NCI-H1048 (cell line): ENCODE results near the gene KANSL1L.
"Not testable (repeated sequence)": the region's sequence is repeated elsewhere in the genome, so short reads cannot be mapped to it uniquely, and the experiment has no call there.

ENCODE experiments used
- DNase-seq: peaks from one replicate; lab custom pipeline; 2025; lab: John Stamatoyannopoulos, UW

KANSL1L gene, protein sequence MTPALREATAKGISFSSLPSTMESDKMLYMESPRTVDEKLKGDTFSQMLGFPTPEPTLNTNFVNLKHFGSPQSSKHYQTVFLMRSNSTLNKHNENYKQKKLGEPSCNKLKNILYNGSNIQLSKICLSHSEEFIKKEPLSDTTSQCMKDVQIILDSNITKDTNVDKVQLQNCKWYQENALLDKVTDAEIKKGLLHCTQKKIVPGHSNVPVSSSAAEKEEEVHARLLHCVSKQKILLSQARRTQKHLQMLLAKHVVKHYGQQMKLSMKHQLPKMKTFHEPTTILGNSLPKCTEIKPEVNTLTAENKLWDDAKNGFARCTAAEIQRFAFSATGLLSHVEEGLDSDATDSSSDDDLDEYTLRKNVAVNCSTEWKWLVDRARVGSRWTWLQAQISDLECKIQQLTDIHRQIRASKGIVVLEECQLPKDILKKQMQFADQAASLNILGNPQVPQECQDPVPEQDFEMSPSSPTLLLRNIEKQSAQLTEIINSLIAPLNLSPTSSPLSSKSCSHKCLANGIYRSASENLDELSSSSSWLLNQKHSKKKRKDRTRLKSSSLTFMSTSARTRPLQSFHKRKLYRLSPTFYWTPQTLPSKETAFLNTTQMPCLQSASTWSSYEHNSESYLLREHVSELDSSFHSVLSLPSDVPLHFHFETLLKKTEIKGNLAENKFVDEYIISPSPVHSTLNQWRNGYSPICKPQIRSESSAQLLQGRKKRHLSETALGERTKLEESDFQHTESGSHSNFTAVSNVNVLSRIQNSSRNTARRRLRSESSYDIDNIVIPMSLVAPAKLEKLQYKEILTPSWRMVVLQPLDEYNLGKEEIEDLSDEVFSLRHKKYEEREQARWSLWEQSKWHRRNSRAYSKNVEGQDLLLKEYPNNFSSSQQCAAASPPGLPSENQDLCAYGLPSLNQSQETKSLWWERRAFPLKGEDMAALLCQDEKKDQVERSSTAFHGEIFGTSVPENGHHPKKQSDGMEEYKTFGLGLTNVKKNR

DNA sequence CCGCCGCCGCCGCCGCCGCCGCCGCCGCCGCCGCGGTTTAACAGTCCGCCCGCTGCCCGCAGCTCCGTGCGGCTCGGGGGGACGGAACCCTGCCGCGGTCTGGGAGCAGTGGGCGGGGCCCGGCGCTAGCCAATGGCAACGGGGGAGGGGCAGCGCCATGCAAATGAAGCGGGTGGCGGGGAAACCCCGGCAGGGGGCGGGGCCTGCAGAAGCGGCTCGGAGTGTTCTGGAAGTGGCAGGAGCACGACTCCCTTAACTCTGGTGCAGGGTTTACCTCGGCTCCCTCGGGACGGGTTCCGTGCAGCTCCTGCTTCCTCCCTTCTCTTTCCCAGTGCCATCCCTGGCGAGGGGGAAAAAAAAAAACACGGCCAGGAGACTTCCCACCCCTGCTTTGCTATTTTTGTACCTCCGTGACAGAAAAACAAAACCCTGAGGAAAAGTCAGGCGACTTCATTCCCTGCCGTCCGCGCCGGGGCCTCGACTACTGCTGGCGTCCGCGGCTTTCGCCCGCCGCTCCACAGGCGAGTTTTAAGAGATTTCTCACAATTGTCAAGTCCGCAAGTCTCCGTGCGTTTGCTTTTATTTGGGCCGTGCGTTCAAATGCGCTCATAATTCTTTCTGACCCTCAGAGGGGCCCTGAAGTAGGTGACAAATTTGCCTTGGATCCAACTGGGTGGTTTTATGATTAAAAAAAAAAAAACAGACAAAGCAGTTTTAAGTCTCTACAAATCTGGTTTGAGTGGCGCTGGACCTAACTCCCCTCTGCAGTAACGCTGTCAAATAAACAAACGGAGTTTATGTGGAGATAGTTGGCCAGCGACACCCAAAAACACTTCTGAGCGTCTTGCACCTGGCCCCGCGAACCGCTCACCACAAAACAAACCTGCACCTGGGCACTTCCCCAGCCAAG lies at the start of gene KANSL1L:
Gene KANSL1L, minus strand, starts transcription at position 101 of the 910 bp plus-strand sequence. CDS start 16,827 bp downstream, outside the sequence.
- peak; percentile 89 for DNase-seq

DNA sequence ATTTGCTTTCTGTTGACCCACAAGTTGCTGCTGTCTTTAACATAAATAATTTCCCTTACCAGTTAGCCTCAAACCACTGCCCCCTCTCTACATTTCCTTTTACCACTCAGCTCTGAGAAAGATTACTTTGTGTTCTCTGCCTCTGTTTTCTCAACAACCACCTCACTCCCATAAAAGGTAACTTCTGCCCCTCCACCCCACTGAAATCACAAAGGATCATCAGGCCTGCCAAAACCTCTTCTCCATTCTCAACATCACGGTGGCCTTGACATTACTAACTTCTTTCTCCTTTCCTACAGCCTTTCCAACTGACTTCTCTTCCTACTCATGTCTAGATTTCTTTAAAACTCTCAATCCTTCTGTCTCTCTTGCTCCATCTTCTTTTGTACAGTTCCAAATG lies 43.9 kb upstream of the KANSL1L start:
- DNase-seq: no peak

DNA sequence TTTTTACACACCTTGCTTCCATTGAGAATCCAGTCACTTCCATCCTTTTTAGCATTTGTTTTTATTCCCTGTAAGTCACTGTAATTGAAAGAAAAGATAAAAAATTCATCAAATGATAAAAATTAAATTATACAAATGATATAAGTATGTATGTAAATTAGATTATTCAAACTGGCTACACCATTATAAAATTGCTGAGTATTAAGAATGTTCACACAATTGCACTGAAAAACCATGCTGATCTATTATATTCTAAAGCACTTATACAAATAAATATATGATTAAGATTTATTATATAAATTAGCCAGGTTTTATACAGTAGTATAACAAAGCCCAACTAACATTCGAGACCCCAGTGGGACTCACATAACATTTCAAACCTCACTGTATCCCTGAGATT lies 39.0 kb upstream of the KANSL1L start:
- DNase-seq: no peak

DNA sequence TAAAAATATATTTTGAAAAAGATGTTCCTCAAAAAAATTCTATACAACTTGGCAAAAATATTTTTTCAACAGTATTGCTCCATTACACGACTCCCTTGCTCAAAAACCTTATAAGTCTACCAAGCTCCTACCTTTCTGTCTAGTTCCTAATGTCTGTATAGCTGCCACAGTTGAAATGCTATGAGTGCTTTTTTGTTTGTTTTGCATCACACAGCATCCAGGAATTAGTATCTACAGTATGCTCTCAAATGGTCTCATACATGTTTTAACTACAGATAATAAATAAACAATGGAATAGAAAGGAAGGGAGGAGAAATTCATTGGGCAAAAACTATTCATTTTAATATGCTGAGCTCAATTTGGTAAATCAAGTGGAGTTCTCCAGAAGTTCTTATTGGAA lies 36.7 kb upstream of the KANSL1L start:
- no peak for DNase-seq

DNA sequence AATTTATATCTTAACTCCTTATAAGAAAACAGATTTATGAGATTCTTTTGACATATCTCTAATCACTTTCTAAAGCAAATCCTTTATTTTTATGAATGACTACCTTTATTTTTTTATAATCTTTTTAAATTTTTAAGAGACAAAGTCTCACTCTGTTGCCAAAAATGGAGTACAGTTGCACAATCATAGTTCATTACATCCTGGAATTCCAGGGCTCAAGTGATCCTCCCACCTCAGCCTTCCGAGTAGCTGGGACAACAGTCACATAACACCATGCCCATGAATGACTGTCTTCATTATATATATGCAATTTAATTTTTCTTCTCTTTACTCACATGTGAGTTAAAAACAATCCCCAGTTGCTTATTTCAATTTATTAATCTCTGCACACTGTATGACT lies 32.3 kb upstream of the KANSL1L start:
- no peak for DNase-seq

DNA sequence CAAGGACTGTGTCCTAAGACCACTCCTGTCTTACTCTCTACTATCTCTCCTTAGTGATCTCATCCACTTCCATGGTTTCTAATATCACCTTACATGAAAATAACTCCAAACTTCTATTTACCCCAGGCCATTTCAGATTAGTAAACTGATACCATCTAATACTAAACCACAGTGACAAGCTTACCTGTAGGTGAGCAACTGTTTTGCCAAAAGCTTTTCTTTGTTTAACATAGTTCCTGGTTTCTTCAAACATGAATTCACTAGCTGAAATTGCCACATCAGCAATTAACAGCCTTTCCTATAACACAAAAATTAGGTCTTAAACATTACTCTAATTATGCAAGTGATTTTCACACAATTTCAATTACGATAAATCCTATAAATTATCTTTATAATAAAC lies 31.9 kb upstream of the KANSL1L start:
- DNase-seq: no peak

DNA sequence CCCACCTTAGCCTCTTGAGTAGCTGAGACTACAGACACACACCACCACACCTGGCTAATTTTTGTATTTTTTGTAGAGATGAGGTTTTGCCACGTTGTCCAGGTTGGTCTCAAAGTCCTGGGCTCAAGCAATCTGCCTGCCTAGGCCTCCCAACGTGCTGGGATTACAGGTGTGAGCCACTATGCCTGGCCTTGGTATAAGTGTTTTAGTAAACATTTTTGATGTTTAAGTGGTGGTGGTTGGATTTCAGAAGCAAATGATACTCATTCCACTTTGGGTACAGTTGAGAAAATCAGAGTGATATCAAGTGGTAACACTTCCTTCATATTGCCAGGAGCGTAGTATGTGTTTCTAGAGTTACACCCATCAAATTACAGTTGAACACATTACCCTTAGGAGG lies 28.6 kb upstream of the KANSL1L start:
- no peak for DNase-seq

DNA sequence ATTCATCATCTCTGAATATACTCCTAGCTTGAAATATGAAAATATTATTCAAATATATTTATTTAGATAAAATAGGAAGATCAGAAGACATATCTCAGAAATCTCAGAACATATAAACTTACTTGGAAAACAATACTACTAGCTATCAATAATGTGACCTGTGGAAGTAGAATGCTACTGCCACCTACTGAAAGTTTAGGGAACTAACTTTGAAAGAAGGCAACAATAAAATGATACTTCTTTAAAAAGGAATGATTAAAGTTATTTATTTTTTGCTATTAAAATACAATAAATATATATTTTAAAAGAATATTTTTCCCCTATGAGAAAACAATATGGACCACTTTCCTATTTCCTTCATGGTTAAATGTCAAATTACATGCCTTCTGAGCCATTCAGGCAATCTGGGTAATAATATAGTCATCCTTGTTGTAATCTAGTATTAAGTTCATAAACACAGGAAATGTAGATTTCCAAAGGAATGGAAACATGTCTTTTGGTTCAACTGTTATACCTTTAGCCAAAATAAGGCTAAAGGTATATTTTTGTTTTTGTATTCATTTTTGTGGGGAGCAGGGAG lies 28.1 kb upstream of the KANSL1L start:
- DNase-seq: no peak

DNA sequence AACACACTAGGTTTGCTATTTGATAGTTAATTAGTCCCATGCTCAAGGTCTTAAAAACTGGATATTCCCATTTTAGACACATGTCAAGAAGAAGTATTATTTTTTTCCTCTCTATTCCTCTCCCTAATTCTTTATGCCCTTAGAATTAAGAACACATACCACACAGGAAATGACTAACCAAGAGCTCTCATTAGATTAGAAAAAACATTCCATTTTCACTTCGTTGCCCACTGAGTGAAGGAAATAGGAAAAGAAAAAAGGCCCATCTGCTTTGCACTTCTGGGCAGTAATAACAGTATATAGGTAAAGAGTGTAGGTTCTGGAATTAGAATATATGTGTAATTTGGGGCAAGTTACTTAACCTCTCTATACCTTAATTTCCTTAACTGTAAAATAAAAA lies 27.1 kb upstream of the KANSL1L start:
- DNase-seq: no peak

DNA sequence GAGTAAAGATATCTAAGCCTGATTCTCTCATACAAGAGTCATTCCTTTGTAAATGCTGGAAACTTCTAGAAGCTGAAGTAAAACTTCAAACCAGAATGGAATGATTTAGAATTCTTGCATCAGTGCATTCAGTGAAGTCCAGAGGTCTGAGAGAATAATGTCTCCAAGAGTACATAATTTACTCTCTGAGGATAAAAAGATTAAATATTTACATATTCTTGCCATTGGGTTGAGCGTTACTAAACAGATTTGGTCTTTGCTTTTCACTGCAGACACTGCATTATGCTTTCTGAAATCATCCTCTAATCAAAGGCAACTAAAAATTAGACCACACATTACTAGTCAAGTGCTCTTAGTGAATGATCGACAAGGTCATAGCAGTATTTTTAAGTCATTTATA lies 26.5 kb upstream of the KANSL1L start:
- DNase-seq: no peak

DNA sequence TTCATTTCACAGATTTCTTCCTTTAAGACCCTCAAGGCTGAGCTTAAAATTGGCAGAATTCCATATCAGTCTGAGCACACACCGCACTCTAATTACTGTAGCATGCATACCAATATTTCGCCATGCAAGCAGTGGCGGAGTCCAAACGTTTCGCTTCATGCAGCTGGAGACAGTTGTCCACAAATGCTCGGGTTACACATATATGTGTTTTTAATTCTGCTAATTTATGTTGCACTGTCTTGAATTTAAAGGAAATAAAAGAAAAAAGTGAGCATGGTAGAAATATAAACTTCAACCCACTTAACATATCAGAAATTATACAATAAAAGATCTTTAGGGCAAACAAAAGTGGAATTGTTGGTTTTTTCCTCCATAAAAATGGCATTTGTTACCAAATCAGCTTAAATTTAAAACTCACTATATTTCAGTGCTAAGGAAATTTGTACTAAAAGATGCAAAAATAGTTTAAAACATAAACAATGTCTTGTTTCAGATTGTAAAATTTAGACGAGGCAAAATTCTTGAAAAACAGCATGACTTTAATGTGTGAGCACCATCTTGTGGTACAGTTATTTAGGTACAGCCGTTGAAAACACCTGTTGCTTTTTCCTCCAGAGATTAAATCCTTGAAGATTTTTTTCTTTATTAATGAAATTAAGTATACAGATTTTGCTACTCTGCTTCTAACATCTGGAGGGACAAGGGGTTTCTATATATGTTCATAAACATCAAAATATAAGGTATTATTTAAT lies 24.1 kb upstream of the KANSL1L start:
- DNase-seq: no peak

DNA sequence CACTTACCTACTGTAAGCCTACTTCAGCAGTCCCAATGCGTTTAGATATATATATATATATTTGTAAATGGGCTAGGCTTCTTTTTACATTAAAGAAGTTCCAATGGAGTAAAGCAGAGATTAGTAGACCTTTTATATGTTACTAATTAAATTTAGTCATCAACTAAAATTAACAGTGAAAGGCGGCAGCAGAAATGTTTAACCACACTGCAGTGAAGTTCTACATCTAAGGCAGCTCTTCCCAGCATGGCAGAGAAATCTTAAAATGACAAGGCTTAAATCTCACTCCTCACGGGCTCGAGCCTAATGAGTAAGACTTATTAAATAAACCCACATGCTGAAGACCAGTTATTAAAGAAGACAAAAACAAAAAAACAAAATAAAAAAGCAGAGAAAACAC lies 19.1 kb upstream of the KANSL1L start:
- DNase-seq: no peak

DNA sequence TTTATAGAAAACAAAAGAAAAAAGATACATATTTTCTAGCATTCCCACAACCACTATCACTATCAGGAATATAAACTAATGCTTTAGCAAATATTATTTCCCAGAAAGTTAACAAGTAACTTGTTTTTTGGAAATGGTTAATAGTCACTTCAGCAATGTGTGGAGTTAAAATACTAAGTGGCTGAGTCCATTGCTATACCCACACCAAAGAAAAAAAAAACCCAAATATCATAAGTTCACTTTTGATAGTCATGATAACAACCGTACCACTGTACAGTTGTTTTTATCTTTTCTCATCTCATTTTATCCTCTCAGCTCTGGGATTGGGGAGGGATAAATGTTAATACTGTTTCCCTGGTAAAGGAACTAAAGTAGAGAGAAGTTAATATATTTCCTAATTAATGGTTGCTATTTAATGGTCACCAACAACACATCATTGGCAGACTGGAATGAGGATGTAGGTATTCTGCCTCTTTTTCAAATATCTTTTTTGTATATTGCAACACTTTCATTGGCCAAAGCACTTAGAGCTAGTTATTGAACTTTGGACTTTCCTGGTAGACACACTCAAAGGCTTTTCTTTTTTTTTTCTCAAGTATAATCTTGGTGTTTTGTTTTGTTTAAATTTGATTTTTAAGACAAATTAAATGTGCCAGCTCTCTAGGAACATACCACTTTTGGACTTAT lies 18.4 kb upstream of the KANSL1L start:
- no peak for DNase-seq

DNA sequence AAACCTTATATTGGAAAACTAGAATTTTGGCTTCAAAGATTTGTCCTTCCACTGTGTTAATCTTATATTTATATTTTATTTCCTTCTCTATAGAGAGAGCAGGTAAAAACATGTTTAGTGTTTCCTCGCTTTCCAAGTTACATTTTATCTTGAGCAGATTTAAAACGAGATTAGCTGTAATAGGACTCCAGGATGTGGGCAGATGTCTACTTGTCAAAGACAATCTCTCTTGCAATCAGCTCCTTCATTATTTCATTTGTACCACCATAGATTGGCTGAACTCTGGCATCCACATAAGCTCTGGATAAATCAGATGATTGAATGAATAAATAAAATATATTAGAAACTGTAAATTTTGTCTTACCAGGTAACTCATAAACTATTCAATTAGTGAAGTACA lies 17.5 kb upstream of the KANSL1L start:
- no peak for DNase-seq

DNA sequence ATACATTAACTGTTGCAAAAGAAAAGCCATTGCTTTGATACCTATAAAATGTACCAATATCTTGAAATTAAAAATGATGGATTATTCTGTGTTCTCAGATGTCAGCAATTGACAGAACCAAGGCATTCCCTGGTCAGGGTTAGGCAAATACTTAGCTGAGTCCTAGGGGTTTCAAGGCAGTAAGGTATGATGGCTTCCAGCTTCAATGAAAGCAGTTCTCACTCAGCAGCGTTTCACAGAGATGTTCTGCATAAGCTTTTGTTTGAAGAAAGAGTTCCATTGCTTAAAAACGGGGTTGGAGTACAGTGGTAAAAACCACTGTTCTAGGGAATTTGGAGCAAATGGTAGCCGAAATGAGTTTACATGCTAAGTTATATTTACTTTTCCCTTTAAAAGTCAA lies 17.0 kb upstream of the KANSL1L start:
- no peak for DNase-seq

DNA sequence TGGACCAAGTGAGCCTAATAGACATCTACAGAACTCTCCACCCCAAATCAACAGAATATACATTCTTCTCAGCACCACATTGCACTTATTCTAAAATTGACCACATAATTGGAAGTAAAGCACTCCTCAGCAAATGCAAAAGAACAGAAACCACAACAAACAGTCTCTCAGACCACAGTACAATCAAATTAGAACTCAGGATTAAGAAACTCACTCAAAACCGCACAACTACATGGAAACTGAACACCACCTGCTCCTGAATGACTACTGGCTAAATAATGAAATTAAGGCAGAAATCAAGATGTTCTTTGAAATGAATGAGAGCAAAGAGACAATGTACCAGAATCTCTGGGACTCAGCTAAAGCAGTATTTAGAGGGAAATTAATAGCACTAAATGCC lies 12.7 kb upstream of the KANSL1L start:
- not testable (repeated sequence) for DNase-seq

DNA sequence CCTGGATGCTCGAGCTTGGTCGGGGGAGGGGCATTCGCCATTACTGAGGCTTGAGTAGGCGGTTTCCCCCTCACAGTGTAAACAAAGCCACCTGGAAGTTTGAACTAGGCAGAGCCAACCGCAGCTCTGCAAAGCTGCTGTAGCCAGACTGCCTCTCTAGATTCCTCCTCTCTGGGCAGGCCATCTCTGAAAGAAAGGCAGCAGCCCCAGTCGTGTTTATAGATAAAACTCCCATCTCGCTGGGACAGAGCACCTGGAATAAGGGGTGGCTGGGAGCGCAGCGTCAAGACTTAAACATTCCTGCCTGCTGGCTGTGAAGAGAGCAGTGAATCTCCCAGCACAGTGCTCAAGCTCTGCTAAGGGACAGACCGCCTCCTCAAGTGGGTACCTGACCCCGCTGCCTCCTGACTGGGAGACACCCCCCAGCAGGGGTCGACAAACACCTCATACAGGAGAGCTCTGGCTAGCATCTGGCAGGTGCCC lies 10.4 kb upstream of the KANSL1L start:
- DNase-seq: not testable (repeated sequence)

DNA sequence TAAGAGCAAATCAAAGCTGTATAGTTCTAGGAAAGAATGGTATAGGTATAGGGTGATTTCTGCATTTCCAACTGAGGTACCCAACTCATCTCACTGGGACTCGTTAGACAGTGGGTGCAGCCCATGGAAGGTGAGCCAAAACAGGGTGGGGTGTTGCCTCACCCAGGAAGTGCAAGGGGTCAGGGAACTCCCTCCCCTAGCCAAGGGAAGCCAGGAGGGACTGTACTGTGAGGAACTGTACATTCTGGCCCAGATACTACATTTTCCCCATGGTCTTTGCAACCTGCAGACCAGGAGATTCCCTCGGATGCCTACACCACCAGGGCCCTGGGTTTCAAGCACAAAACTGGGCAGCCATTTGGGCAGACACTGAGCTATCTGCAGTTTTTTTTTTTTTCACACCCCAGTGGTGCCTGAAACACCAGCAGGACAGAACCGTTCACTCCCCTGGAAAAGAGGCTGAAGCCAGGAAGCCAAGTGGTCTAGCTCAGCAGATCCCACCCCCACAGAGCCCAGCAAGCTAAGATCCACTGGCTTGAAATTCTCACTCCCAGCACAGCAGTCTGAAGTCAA lies 9.9 kb upstream of the KANSL1L start:
- not testable (repeated sequence) for DNase-seq

DNA sequence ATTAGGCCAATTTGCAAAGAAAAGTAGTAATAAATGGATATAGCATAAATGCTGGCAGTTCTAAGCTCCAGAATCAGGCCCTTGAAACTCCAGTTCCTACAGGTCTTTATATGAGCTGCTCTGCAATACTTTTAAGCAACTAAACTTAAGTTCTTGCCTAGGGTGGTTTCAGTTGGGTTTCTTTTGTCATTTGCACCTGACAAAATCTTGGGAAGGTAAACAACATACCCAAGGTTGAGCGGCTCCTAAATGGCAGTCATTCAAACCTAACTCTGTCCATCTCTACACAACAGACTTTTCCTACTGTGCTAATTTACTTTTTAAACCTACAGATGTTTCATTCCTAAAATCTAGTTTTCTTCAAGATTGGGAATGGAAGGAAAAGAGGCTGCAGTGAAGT lies 9.3 kb upstream of the KANSL1L start:
- DNase-seq: no peak
